Activated CD4-positive, CD25-positive, alpha-beta regulatory T cell treated with anti-CD3 and anti-CD28 coated beads, Interleukin-2, amount 50 U/mL, for 72 hours (primary cell): ENCODE measurements around the gene SNTA1.
A peak's percentile ranks its signal among the peaks of the same experiment; 100 is the strongest.
"Not testable (repeated sequence)": the region's sequence is repeated elsewhere in the genome, so short reads cannot be mapped to it uniquely, and the experiment has no call there.

Source experiments
- DNase-seq: peaks from one replicate; pipeline ENCODE4 v3.0.0; 2021

Gene SNTA1

DNA sequence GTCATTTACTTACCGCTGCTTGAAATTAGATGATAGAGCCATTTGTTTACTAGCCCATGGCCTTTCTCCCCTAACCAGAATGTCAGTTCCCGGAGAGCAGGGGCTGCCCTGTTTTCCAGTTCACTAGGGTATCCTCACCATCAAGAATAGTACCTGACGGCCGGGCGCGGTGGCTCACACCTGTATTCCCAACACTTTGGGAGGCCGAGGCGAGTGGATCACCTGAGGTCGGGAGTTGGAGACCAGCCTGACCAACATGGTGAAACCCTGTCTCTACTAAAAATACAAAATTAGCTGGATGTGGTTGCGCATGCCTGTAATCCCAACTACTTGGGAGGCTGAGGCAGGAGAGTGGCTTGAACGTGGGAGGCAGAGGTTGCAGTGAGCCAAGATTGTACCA lies 19.7 kb downstream of the SNTA1 start:
- DNase-seq: not testable (repeated sequence)

DNA sequence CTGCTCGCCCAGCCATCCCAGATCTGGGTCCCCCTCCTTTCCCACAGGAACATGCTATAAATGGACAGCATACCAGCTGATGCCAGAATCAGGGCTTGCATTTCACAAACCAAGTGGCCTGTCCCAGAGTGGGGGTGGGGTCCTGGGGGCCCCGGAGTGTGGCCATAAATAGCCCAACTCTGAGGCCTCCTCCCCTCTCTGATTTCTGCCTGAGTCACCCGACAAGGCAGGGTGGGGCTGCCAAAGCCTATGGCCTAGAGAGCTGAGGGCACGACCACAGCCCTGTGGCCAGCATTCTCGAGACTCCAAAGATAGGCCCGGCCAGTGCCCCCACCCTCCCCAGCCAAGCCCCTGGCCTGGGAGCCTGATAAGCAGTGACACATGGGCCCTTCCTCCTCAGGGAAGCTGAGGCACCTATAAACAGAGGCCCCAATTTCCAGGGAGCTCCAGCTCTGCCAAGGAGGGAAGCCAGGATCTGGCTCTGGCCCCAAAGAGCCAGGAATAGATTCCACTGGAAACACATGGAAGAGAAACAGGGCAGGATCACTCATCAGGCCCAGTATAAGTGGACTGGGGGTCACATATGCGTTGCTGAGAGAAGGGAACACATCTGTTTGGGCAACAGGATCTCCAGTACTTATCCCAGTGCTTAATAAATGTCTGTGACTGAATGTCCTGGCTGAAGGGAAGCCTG lies 20.3 kb downstream of the SNTA1 start:
- DNase-seq: no peak

DNA sequence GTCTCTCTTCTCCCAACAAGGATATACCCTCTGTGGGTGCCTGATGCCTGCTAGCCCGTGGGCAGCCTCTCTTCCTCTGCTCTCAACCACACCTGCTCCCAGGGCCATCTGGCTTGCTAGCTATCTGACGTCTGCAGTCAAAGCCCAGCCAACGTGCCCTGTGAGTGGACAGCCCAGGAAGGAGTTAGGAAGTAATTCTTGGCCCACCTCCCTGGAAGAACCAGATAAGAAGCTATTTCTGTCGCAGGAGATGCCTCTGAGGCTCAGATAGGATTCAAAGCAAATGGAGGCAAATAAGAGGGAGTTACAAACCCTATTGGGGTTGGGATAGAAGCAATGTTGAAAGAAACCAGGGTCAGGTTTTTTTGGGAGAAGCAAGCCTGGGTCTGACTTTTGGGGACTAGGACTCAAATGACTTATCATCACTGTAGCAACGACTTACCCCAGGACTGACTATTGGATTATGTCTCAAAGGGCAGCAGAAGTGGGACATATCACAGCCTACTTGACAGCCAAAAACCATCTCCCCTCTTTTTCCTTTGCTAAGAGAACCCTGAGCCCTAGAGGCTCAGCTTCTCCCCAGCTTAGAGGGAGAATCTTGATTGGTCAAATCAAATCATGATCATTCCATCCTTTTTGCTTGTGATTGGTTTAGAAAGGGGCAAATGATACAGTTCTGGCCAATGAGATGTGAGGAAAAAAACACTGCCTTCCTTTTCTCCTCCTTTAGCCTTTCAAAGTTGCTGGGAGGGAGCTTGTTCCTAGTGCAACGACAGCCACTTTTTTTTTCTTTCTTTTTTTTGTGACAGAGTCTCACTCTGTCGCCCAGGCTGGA lies 24.2 kb downstream of the SNTA1 start:
- no peak for DNase-seq

DNA sequence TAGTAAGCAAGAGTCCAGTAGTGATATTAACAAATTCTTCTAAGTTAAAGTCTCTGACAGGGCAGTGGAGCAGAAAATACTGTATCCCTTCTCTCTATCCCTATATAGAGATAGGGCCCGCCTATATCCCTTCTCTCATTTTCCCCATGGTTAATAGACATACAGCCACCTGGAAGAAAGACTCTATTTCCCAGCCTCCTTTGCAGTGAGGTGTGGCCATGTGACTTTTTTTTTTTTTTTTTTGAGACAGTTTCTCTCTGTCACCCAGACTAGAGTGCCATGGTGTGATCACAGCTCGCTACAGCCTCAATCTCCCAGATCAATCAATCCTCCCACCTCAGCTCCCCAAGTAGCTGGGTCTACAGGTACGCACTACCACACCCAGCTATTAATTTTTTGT lies 25.5 kb downstream of the SNTA1 start:
- DNase-seq: no peak

DNA sequence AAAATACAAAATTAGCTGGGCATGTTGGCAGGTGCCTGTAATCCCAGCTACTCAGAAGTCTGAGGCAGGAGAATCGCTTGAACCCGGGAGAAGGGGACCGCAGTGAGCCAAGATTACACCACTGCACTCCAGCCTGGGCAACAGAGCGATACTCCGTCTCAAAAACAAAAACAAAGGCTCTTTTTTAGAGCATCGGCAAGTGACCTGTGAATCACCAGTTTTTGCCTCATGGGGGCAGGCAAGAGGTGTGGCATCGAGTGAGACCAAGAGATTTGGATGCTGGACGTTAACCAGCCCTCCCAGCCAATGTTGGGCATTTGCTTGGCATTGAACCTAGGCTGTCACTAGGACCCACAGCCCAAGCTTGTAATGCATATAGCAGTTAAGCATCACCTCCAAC lies 27.6 kb downstream of the SNTA1 start:
- DNase-seq: no peak

DNA sequence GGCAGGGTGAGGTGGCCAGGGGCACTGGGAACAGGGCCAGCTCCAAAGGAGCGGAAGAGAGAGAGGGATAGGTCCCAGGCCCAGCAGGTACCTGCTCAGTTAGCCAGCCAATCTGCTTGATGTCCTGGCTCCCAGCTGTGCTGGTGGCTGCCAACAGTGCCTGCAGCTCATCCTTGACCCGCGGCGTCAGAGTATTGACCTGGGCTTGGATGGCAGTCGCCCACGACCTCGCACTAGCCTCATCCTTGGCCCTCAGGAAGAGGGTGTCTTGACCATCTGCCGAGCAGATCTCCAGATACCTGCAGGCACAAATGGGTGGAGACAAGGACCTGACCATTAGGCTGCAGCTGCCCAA lies 31.1 kb downstream of the SNTA1 start:
- no peak for DNase-seq

DNA sequence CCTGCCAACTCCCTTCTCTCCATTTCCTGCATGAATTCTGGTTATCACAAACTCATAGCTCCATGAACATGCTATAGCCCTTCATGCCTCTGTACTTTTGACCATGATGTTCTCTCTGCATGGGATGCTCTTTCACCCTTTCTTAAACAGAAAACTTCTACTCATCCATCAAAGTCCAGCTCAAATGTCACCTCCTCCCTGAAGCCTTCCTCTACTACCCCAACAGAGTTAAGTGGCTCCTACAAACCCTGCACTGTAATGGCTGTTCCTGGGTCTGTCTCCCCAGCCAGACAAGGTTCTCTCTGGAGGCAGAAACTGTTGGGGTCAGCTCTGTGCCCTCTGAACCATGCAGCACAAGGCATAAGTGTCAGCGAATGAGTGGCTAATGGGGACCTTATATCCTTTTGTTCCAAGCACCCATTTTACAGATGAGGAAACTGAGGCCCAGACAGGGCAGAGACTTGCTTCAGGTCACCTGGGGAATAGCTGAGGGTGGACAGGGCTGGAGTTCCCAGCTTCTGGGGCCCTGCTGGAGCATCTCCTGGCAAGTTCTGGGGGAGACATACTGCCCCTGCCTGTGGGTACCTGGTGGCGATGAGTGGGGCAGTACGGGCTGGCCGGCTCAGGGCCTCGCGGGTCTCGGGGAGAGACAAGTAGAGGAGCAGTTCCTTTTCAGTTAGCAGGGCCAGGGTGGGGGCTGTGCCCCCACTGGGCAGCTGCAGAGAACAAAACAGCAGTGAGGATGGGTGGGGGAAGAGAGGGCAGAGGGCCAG lies 31.7 kb downstream of the SNTA1 start:
- DNase-seq: no peak

DNA sequence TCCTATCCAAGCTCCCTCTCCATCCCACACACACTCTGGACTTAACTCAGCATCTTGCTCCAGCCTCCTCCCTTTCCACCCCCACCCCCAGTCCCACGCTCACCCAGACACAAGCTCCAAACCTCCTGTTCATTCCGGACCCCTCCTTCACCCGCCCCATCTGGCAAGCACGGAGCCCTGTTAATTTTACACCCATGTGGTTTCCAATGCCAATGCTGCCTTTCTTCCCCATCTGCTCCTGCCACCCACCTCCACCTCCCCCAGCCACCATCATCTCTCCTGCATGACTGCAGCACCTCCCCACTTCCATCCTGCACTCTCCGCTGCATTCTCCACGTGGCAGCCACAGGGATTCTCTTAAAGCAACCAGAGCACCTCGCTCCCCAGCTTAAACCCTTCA lies 32.3 kb downstream of the SNTA1 start:
- DNase-seq: no peak

DNA sequence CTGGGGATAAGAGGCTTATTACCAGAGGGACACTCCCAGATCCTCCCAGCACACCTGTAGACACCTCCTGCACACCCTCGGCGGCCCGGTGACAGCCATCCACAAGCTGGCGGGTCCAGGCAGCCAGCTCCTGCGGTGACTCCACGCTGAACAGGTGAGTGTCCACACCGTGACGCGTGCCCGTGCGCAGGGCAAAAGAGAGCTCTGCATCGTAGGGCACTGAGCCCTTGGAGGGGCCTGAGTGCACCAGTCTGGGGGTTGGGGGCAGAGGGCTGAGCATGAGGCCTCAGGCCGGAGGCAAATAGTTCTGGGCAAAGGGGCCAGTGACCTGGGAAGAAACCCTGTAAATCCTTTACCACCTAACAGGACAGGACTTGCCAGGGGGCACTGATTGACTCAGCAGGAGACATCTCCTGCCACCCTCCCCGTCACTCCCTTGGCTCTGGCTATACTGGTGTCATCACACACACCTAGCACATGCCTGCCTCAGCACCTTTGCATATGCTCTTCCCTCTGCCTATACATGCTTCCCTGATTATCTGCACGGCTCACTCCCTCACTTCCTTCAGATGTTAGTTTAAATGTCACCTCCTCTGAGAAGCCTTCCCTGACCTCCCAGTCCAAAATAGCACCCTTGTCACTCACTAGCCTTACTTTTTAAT lies 33.4 kb downstream of the SNTA1 start:
- no peak for DNase-seq

DNA sequence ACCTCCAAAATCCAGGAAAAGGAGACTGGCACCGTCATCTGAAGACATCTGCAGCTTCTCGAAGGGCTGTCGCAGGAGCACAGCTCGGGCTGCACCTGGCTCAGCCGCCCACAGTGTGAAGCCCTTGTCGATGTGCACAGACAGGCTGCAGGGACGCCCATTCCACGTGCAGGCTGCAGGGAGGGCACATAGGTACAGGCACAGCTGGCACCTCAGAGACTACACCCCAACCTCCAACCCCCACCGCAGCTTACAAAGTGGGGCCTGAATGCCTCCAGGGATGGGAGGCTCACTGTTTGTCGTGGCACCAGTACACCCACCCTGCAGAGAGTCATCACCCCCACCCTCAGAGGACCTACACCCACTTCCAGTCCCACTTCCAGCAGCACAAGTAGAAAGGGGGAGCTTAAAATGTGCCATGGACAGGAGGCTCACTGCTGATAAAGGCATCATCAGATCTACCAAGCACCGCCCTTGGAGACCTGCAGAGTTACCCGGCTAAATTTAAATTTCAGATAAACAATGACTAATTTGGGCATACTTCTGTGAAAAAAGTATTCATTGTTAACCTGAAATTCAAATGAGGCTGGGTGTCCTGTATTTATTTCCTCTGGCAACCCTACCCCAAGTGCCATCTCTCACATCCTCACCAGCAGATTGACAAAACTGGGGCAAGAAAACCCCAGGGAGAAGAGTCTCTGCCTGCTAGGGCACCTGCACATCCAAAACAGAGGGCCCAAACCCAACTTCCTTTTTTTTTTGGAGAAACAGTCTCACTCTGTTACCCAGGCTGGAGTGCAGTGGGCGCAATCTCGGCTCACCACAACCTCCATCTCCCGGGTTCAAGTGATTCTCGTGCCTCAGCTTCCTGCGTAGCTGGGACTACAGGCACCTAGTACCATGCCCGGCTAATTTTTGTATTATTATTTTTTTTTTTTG lies 34.6 kb downstream of the SNTA1 start:
- no peak for DNase-seq

DNA sequence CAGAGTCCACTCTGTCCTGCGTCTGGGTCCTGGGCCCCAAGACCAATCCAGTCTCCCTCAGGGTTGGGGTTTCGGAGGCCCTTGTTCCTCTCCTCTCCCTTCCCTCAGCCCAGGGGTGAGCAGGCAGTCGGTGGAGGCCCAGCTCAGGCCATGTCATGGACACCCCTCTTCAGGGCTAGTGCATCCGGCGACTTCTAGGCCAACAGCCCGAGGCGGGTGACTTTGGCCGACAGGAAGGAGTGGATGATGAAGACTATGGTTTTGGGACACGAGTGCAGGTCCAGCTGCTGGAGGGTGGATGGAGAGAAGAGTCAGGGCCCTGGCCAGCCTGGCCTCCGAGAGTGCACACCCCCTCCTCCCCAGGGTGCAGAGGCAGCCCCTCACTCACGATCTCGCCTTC lies 35.2 kb downstream of the SNTA1 start:
- DNase-seq: no peak

DNA sequence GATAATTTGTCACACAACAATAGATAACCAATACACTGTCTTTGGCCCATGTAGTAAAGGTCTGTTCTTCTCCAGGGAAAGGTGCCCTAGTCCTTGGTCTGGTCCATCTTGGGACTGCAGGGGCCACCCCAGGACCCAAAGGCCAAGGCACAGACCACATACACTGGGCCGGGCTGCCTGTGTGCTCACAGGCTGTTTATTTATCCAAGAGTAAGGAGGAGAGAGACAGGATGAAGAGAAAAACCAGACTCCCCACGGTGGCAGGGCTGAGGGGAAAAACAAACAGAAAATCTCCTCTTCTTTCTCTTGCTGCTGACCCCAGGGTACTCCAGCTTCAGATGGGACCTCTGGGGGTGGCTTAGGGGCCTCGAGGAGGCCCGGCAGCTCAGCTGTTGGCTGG lies 35.8 kb downstream of the SNTA1 start:
- no peak for DNase-seq

DNA sequence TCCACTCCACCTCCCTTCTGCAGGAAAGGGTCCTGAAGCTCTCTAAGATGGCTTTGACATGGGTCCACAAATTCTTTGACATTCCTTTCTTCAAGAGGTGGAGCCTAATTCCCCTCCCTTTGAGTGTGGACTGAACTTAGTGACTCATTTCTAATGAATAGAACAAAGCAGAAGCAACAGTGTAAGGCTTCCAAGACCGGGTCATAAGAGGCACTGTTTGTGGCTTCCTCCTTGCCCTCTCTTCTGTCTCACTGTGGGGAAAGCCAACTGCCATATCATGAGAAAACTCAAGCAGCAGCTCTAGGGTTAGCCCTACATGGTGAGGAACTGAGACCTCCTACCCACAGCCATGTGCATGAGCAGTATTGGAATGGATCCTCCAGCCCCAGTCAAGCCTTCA lies 36.3 kb downstream of the SNTA1 start:
- no peak for DNase-seq

DNA sequence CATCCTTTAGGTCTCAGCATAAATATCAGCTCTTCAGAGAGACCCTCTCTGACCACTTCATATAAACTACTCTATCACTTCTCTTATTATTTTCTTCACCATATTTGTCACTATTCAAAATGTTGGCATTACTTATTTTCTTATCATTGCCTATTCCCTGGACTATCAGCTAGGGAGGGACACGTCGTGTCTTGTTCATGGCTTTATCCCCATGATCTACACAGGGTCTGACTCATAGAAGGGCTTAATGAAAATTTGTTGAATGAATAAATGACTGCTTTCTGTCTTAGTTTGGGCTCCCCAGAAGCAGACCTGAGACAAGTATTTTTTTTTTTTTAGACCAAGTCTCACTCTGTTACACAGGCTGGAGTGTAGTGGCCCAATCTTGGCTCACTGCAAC lies 39.3 kb downstream of the SNTA1 start:
- DNase-seq: no peak

DNA sequence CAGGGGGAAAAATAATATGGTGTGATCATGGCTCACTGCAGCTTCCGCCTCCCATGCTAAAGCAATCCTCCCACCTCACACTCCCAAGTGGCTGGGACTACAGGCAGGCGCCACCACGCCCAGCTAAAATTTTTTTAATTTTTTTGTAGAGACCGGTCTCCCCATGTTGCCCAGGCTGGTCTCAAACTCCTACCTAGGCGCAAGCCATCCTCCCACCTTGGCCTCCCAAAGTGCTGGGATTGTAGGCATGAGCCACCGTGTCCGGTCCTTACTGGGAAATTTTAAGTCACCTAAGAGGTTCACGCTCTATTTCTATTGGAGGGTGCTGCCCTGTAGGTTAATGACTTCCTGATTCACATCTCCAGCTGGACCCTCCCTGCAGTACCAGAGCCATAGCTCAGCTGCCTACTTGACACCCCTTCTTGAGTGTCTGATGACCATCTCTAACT lies 41.6 kb downstream of the SNTA1 start:
- no peak for DNase-seq

DNA sequence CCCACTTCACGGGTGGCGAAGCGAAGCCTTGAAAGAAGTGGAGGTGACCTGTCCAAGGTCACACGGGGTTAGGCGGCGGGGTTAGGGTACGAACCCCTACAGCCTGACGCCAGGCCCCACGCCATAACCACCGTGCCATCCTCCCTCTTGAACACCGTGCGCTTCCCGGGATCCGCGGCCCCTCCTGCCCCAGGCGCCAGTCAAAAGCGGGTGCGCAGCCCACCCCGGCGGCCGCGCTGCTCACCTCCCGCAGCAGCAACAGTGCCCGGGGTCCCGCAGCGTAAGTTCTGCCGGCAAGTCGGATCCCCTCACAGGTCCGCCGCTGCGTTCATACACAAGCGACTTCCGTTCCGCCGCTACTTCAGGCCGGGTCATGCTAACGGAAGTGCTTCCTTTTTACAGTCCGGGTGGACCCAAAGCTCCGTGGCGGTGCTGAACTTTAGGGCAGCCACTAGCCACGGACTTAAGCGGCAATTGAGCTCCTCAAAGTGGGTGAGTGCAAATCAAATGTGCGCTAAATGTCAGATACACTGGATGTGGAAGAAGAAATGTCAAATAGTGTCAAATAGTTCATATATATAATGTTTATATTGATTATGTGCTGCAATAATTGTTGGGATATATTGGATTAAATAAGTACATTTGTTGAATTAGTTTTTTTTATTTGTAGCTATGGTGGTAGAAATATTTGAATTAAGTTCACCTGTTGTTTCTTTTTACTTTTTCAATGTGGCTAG lies 42.2 kb downstream of the SNTA1 start, which contains the start of gene CDK5RAP1:
TSS of gene CDK5RAP1 (minus strand) at position 336 of the 737 bp plus-strand sequence. CDS start 4,455 bp downstream, outside the sequence.
- peak; percentile 81 for DNase-seq

DNA sequence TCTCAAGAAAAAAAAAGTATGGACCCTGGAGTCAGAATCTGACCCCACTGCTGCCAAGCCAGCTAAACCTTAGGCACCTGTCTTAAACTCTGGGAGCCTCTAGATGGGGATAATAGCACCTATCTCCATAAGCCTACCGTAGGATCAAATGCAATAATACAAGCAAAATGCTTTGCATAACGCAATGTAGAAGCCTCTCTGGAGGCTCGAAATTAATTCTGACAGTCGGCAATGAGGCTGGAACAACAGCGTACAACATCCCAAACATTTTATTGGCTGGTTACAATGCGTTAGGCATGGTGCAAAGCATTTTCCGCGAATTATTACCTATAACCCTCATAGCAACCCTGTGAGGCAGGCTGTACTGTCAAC lies 42.8 kb downstream of the SNTA1 start:
- no peak for DNase-seq

DNA sequence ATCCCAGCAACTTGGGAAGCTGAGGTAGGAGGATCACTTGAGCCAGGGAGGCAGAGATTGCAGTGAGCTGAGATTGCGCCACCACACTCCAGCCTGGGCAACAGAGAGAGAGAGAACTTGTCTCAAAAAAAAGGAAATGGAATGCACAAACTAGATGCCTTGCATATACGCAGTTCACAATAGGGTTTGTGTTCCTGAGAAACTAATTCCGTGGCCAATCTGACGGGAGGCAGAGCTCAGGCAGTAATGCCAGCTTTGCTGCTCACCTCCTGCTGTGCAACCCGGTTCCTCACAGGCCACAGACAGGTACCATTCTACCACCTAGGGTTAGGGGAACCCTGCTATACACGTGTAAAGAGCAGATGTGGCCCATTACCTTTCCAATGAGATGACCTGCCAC lies 43.6 kb downstream of the SNTA1 start:
- no peak for DNase-seq

DNA sequence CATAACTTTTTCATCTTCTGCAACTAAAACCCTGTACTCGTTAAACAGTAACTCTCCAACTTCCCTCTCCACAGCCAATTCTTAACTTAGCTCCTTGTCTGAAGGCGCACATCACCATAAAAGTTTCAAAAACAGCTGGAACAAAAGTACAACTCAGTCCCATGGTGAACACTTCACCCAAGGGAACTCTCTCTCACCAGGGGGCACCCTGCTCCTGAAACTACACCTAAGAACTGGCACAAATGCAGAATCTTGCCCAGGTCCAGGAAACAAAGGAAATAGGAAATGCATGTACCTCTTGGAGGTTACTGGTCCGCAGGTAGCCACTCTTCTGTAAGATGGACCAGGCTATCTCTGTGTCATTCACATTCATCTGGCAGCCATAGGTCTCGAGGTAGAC lies 48.8 kb downstream of the SNTA1 start:
- no peak for DNase-seq

DNA sequence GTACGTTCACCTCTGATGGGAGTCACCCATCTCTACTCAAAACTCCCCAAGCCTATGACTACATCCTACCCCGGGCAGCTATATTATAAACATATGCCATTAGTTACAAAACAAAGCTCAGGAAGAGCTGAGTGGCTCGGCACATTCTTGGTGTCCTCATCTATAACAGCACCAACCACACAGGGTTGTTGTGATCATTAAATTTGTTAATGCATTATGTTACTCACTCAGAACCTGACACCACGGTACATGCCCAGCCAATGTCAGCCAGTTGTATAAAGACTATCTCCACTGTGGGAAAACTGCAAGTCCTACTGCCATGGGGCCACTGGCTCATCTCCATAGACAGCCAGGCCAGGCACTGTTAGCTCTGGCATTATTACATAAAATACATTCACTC lies 50.0 kb downstream of the SNTA1 start:
- DNase-seq: no peak

DNA sequence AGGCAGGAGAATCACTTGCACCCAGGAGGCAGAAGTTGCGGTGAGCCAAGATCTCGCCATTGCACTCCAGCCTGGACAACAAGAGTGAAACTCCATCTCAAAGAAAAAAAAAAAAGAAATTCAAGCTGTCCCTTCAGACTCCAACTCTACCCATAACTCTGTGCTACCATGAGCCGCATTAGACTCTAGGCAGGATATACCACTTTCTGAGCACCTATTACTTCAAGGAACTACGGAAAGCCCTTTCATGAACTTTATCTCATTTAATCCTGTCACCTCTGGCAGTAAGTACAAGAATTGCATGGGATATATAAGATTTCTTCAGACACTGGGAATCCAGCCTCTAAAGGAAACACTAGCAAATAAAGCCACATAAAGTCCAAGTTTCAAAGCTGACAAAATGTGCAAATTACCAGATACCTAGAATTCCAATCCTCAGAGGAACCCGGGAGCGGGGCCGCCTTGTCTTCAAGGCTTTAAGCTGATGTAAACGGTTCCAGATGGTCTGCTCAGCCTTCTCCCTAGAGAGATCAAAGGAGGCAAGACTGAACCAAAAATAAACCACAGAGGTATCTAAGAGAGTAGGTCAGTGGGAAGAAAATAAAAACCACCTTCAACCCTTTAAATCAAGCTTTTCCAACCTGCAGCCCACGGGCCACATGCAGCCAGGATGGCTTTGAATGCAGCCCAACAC lies 51.7 kb downstream of the SNTA1 start:
- no peak for DNase-seq
